ENCODE measurements around the gene PCDHGA4. TPM values are rescaled to one million over a fixed set of nuclear protein-coding genes. Genes with fewer than 3 reads are reported as not detected.
"Not testable (repeated sequence)": the region's sequence is repeated elsewhere in the genome, so short reads cannot be mapped to it uniquely, and the experiment has no call there.

The PCDHGA4 gene
- total and polyA plus RNA-seq, 11 donors, result 2.5 to 13.7 (median 9.9) TPM

GRCh38 chr5:141338538-141339306 is 16.1 kb upstream of the PCDHGA4 start, which contains the start of gene PCDHGA2:
Gene PCDHGA2, plus strand, starts transcription at chr5:141338760.
- Histone ChIP-seq H3K4me3 (peak within 1 kb of the TSS; percentile 3 to 61 (median 51)), H3K27me3 (peaks cover 0 to 34% (median 0%) of the 10 kb centered on the region in 9 donors), H3K9me3 (peaks cover 0 to 99% (median 40%) of the 10 kb centered on the region in 12 donors), H3K36me3 (no peaks in the 10 kb centered on the region), H3K27ac (peak within 1 kb of the TSS; percentile 21 to 82 (median 75)), H3K4me1 (peaks cover 0 to 7% (median 0%) of the 10 kb centered on the region in 12 donors)
- intact Hi-C loops (cut with DNase I), result loop anchor here in 5 of 10 donors (2.0 to 10.0 kb wide), 4 partner anchors 114 to 224 kb away; partner anchors contain the start of gene PCDHB14 (in 1 of the 5)
- TF ChIP-seq POLR2A (IDR thresholded peaks at IDR 0.05), result no peak
- TF ChIP-seq CTCF (IDR thresholded peaks at IDR 0.05), result peak; percentile 30 to 73 (median 53)
- DNase-seq (peak in 2 of 5 donors; percentile 52 to 54), ATAC-seq (peak; percentile 66 to 70 (median 69))
- WGBS, 4 donors, result 7 to 12% (median 8%) methylated on average over 26 to 27 of the region's 27 CpGs

GRCh38 chr5:141340781-141341354 is 14.0 kb upstream of the PCDHGA4 start:
- not testable (repeated sequence) for H3K4me1 ChIP-seq, ATAC-seq, H3K36me3 ChIP-seq
- 54 to 72% (median 65%) methylated on average over 34 to 45 of the region's 45 CpGs for WGBS, 4 donors
- Histone ChIP-seq H3K9me3 (peaks cover 0 to 98% (median 46%) of the 10 kb centered on the region in 12 donors), H3K27ac (peak overlapping the region in 3 of 12 donors; percentile 73 to 82 (median 81)), H3K27me3 (peaks cover 0 to 28% (median 0%) of the 10 kb centered on the region in 9 donors), H3K4me3 (peak overlapping the region in 11 of 12 donors; percentile 1 to 61 (median 38))
- intact Hi-C loops (cut with DNase I), result loop anchor here in 3 of 10 donors (5.0 to 10.0 kb wide), 4 partner anchors 64 to 221 kb away; partner anchors contain the start of genes PCDHGA9 (in 1 of the 3) and PCDHGB6 (in 1 of the 3)
- peak in 1 of 5 donors; percentile 66 for DNase-seq

- Histone ChIP-seq H3K9me3 (peaks cover 0 to 97% (median 47%) of the 10 kb centered on the region in 12 donors), H3K27ac (peak overlapping the region; percentile 55 to 82 (median 72)), H3K36me3 (peaks cover 0 to 4% (median 0%) of the 10 kb centered on the region in 9 donors), H3K27me3 (peaks cover 0 to 28% (median 0%) of the 10 kb centered on the region in 9 donors), H3K4me3 (peak overlapping the region in 10 of 12 donors; percentile 21 to 61 (median 46)), H3K4me1 (peaks cover 0 to 10% (median 0%) of the 10 kb centered on the region in 12 donors)
- DNase-seq (no peak), ATAC-seq (peak; percentile 50 to 69 (median 59))
- no peak for TF ChIP-seq CTCF (IDR thresholded peaks at IDR 0.05)
- TF ChIP-seq POLR2A (IDR thresholded peaks at IDR 0.05), result no peak
- intact Hi-C loops (cut with DNase I), result loop anchor here in 3 of 10 donors (5.0 to 10.0 kb wide), 4 partner anchors 62 to 220 kb away; partner anchors contain the start of genes PCDHGA9 (in 1 of the 3) and PCDHGB6 (in 1 of the 3)
- 16 to 21% (median 17%) methylated on average over 1 of the region's 1 CpG for WGBS, 4 donors
Observed at GRCh38 chr5:141342773-141343172, 12.0 kb upstream of the PCDHGA4 start.

- peaks cover 0 to 28% (median 0%) of the 10 kb centered on the region in 9 donors for H3K27me3 ChIP-seq
Observed at GRCh38 chr5:141343242-141343952, 11.4 kb upstream of the PCDHGA4 start, which contains the start of gene PCDHGA3. Gene PCDHGA3, plus strand, starts transcription at chr5:141343829. Its CDS starts 205 bp downstream, at chr5:141344034.

More at GRCh38 chr5:141343242-141343952, 11.4 kb upstream of the PCDHGA4 start, which contains the start of gene PCDHGA3:
- peaks cover 0 to 97% (median 46%) of the 10 kb centered on the region in 12 donors for H3K9me3 ChIP-seq
- 17 to 22% (median 19%) methylated on average over 9 of the region's 9 CpGs for WGBS, 4 donors
- peak; percentile 58 to 63 (median 62) for ATAC-seq
- peaks cover 0 to 8% (median 0%) of the 10 kb centered on the region in 12 donors for H3K4me1 ChIP-seq
- peak in 2 of 5 donors; percentile 46 to 56 for DNase-seq
- H3K27ac ChIP-seq, result peak within 1 kb of the TSS; percentile 57 to 82 (median 72)
- peaks cover 0 to 7% (median 0%) of the 10 kb centered on the region in 9 donors for H3K36me3 ChIP-seq
- peak within 1 kb of the TSS in 11 of 12 donors; percentile 32 to 64 (median 50) for H3K4me3 ChIP-seq
- intact Hi-C loops (cut with DNase I), result loop anchor here in 3 of 10 donors (5.0 to 10.0 kb wide), 4 partner anchors 61 to 219 kb away; partner anchors contain the start of genes PCDHGA9 (in 1 of the 3) and PCDHGB6 (in 1 of the 3)
- TF ChIP-seq CTCF (IDR thresholded peaks at IDR 0.05), result peak; percentile 34 to 61 (median 54)
- TF ChIP-seq POLR2A (IDR thresholded peaks at IDR 0.05), result no peak
